Omental fat pad (tissue), 4 donors: Measurements from ENCODE around the gene SLC29A2. TPM values are rescaled to one million over a fixed set of nuclear protein-coding genes. Genes with fewer than 3 reads are reported as not detected.

Experiments used
- ATAC-seq: fragments of 150-250 bp; one replicate; pipeline ENCODE4 v1.9.1; 2016; ENCODE audit warnings: mild to moderate bottlenecking, moderate library complexity; ENCODE audit not compliant: low FRiP score
- DNase-seq: peaks from one replicate; pipeline ENCODE4 v3.0.0-alpha.2; 2019; ENCODE audit warnings: low spot score
- CTCF ChIP-seq, 3 donors: fragments of 450-650 bp; IDR thresholded peaks; one replicate each; pipeline ENCODE4 v1.5.1; 2016 to 2017; ENCODE audit warnings: antibody characterized with exemption in 3 of 3, mild to moderate bottlenecking in 3 of 3, moderate library complexity in 2 of 3
- total RNA-seq, 4 donors: library from RNA; depleted of rRNA; stranded (reverse); fragments of >200 nt; gene quantifications; one replicate each; pipeline ENCODE4 v1.1.0, GENCODE V29; 2016

Gene SLC29A2
- total RNA-seq, 4 donors from 2014 or later: 2.7 to 7.4 (median 5.0) TPM

- no peak for ATAC-seq
Measured at GRCh38 chr11:66373265-66373664, 1.7 kb upstream of the SLC29A2 start.

GRCh38 chr11:66369073-66369894 lies 2.3 kb downstream of the SLC29A2 start:
- ATAC-seq: no peak
- no peak for DNase-seq
- TF ChIP-seq CTCF (IDR thresholded peaks at IDR 0.05): no peak

More at GRCh38 chr11:66373265-66373664, 1.7 kb upstream of the SLC29A2 start:
- DNase-seq: no peak
- TF ChIP-seq CTCF (IDR thresholded peaks at IDR 0.05): no peak

GRCh38 chr11:66368484-66368883 lies 3.1 kb downstream of the SLC29A2 start:
- TF ChIP-seq CTCF (IDR thresholded peaks at IDR 0.05): no peak
- ATAC-seq (no peak), DNase-seq (no peak)

GRCh38 chr11:66367561-66368312 lies 3.8 kb downstream of the SLC29A2 start:
- DNase-seq: no peak
- no peak for TF ChIP-seq CTCF (IDR thresholded peaks at IDR 0.05)

GRCh38 chr11:66366844-66367477 lies 4.6 kb downstream of the SLC29A2 start:
- ATAC-seq (no peak), DNase-seq (no peak)
- no peak for TF ChIP-seq CTCF (IDR thresholded peaks at IDR 0.05)

More at GRCh38 chr11:66367561-66368312, 3.8 kb downstream of the SLC29A2 start:
- no peak for ATAC-seq

GRCh38 chr11:66365711-66366619 lies 5.6 kb downstream of the SLC29A2 start:
- ATAC-seq (no peak), DNase-seq (no peak)
- no peak for TF ChIP-seq CTCF (IDR thresholded peaks at IDR 0.05)
